T-helper 1 cell treated with Interleukin-12 subunit alpha and Interleukin-12 subunit beta and Interleukin-4 antibody, amounts not matched to agents 30 μg/mL and 1 μg/mL, for 36 hours (primary cell): ENCODE results near the gene TMEM63C.

Experiments used
- H3K27ac Mint-ChIP-seq: one replicate; pipeline ENCODE4 v1.8.0; 2021; ENCODE audit warnings: mild to moderate bottlenecking, mixed read lengths
- H3K27me3 Mint-ChIP-seq: one replicate; pipeline ENCODE4 v1.8.0; 2021; ENCODE audit warnings: low read depth, mixed read lengths
- H3K36me3 Mint-ChIP-seq: one replicate; pipeline ENCODE4 v1.8.0; 2021; ENCODE audit warnings: low read depth, mixed read lengths
- H3K4me1 Mint-ChIP-seq: one replicate; pipeline ENCODE4 v1.8.0; 2021; ENCODE audit warnings: low read depth, mixed read lengths
- H3K4me3 Mint-ChIP-seq: one replicate; pipeline ENCODE4 v1.8.0; 2021; ENCODE audit warnings: mild to moderate bottlenecking, moderate library complexity, mixed read lengths
- H3K9me3 Mint-ChIP-seq: one replicate; pipeline ENCODE4 v1.8.0; 2021; ENCODE audit warnings: mixed read lengths

TMEM63C gene

GRCh38 chr14:77177702-77178101 is 3.9 kb upstream of the TMEM63C start:
- no peaks in the 10 kb centered on the region for H3K36me3 Mint-ChIP-seq
- no peak overlapping the region for H3K4me3 Mint-ChIP-seq
- peaks cover 33% of the 10 kb centered on the region for H3K27me3 Mint-ChIP-seq
- H3K4me1 Mint-ChIP-seq, result peaks cover 5% of the 10 kb centered on the region
- H3K9me3 Mint-ChIP-seq, result no peaks in the 10 kb centered on the region
- no peak overlapping the region for H3K27ac Mint-ChIP-seq

- no peaks in the 10 kb centered on the region for H3K36me3 Mint-ChIP-seq
- no peaks in the 10 kb centered on the region for H3K9me3 Mint-ChIP-seq
- H3K4me3 Mint-ChIP-seq, result no peak overlapping the region
- peaks cover 6% of the 10 kb centered on the region for H3K4me1 Mint-ChIP-seq
- H3K27me3 Mint-ChIP-seq, result peaks cover 38% of the 10 kb centered on the region
- H3K27ac Mint-ChIP-seq, result no peak overlapping the region
Observed at GRCh38 chr14:77178656-77179055, 2.9 kb upstream of the TMEM63C start.

GRCh38 chr14:77180726-77181602 is 634 bp upstream of the TMEM63C start:
- no peak overlapping the region for H3K27ac Mint-ChIP-seq
- peaks cover 15% of the 10 kb centered on the region for H3K4me1 Mint-ChIP-seq
- peak overlapping the region; percentile 56 for H3K4me3 Mint-ChIP-seq
- H3K27me3 Mint-ChIP-seq, result peaks cover 38% of the 10 kb centered on the region
- H3K9me3 Mint-ChIP-seq, result no peaks in the 10 kb centered on the region
- H3K36me3 Mint-ChIP-seq, result no peaks in the 10 kb centered on the region

GRCh38 chr14:77183896-77184295 is 2.3 kb downstream of the TMEM63C start:
- Mint-ChIP-seq H3K27me3 (peaks cover 31% of the 10 kb centered on the region), H3K36me3 (no peaks in the 10 kb centered on the region), H3K4me1 (peaks cover 15% of the 10 kb centered on the region), H3K4me3 (no peak overlapping the region), H3K9me3 (no peaks in the 10 kb centered on the region), H3K27ac (no peak overlapping the region)

GRCh38 chr14:77184396-77185092 is 2.9 kb downstream of the TMEM63C start:
- H3K4me1 Mint-ChIP-seq, result peaks cover 15% of the 10 kb centered on the region
- no peak overlapping the region for H3K4me3 Mint-ChIP-seq
- no peak overlapping the region for H3K27ac Mint-ChIP-seq
- peaks cover 33% of the 10 kb centered on the region for H3K27me3 Mint-ChIP-seq
- H3K9me3 Mint-ChIP-seq, result no peaks in the 10 kb centered on the region
- H3K36me3 Mint-ChIP-seq, result no peaks in the 10 kb centered on the region

- H3K4me1 Mint-ChIP-seq, result peaks cover 15% of the 10 kb centered on the region
- H3K9me3 Mint-ChIP-seq, result no peaks in the 10 kb centered on the region
- no peak overlapping the region for H3K27ac Mint-ChIP-seq
- H3K27me3 Mint-ChIP-seq, result peaks cover 31% of the 10 kb centered on the region
- H3K4me3 Mint-ChIP-seq, result no peak overlapping the region
- no peaks in the 10 kb centered on the region for H3K36me3 Mint-ChIP-seq
Observed at GRCh38 chr14:77185093-77185465, 3.5 kb downstream of the TMEM63C start.

- peaks cover 11% of the 10 kb centered on the region for H3K4me1 Mint-ChIP-seq
- no peak overlapping the region for H3K4me3 Mint-ChIP-seq
- no peaks in the 10 kb centered on the region for H3K9me3 Mint-ChIP-seq
- no peak overlapping the region for H3K27ac Mint-ChIP-seq
- H3K27me3 Mint-ChIP-seq, result peaks cover 23% of the 10 kb centered on the region
- no peaks in the 10 kb centered on the region for H3K36me3 Mint-ChIP-seq
Observed at GRCh38 chr14:77186911-77187648, 5.5 kb downstream of the TMEM63C start.

GRCh38 chr14:77187649-77188012 is 6.0 kb downstream of the TMEM63C start:
- Mint-ChIP-seq H3K9me3 (no peaks in the 10 kb centered on the region), H3K4me1 (peaks cover 11% of the 10 kb centered on the region), H3K27me3 (peaks cover 18% of the 10 kb centered on the region), H3K27ac (no peak overlapping the region), H3K36me3 (no peaks in the 10 kb centered on the region), H3K4me3 (no peak overlapping the region)

GRCh38 chr14:77189479-77189878 is 7.9 kb downstream of the TMEM63C start:
- Mint-ChIP-seq H3K27ac (no peak overlapping the region), H3K9me3 (no peaks in the 10 kb centered on the region), H3K27me3 (peaks cover 12% of the 10 kb centered on the region), H3K36me3 (no peaks in the 10 kb centered on the region), H3K4me1 (peaks cover 8% of the 10 kb centered on the region), H3K4me3 (no peak overlapping the region)

- Mint-ChIP-seq H3K27ac (no peak overlapping the region), H3K4me1 (no peaks in the 10 kb centered on the region), H3K27me3 (peaks cover 12% of the 10 kb centered on the region), H3K9me3 (no peaks in the 10 kb centered on the region), H3K4me3 (no peak overlapping the region), H3K36me3 (no peaks in the 10 kb centered on the region)
Observed at GRCh38 chr14:77190977-77191376, 9.4 kb downstream of the TMEM63C start.

- Mint-ChIP-seq H3K36me3 (no peaks in the 10 kb centered on the region), H3K27me3 (peaks cover 6% of the 10 kb centered on the region), H3K4me3 (no peak overlapping the region), H3K27ac (no peak overlapping the region), H3K9me3 (no peaks in the 10 kb centered on the region), H3K4me1 (no peaks in the 10 kb centered on the region)
Observed at GRCh38 chr14:77194706-77195105, 13.1 kb downstream of the TMEM63C start.

- no peak overlapping the region for H3K27ac Mint-ChIP-seq
- H3K9me3 Mint-ChIP-seq, result no peaks in the 10 kb centered on the region
- H3K27me3 Mint-ChIP-seq, result peaks cover 5% of the 10 kb centered on the region
- no peaks in the 10 kb centered on the region for H3K36me3 Mint-ChIP-seq
- no peak overlapping the region for H3K4me3 Mint-ChIP-seq
- H3K4me1 Mint-ChIP-seq, result no peaks in the 10 kb centered on the region
Observed at GRCh38 chr14:77195766-77196165, 14.2 kb downstream of the TMEM63C start.

GRCh38 chr14:77197988-77198387 is 16.4 kb downstream of the TMEM63C start:
- Mint-ChIP-seq H3K27me3 (no peaks in the 10 kb centered on the region), H3K27ac (no peak overlapping the region), H3K4me1 (no peaks in the 10 kb centered on the region), H3K36me3 (no peaks in the 10 kb centered on the region), H3K4me3 (no peak overlapping the region), H3K9me3 (no peaks in the 10 kb centered on the region)

- Mint-ChIP-seq H3K9me3 (no peaks in the 10 kb centered on the region), H3K36me3 (no peaks in the 10 kb centered on the region), H3K27ac (no peak overlapping the region), H3K4me3 (no peak overlapping the region), H3K4me1 (no peaks in the 10 kb centered on the region), H3K27me3 (no peaks in the 10 kb centered on the region)
Observed at GRCh38 chr14:77198561-77198960, 17.0 kb downstream of the TMEM63C start.

GRCh38 chr14:77199590-77199989 is 18.0 kb downstream of the TMEM63C start:
- Mint-ChIP-seq H3K27ac (no peak overlapping the region), H3K4me1 (no peaks in the 10 kb centered on the region), H3K4me3 (no peak overlapping the region), H3K27me3 (no peaks in the 10 kb centered on the region), H3K36me3 (no peaks in the 10 kb centered on the region), H3K9me3 (no peaks in the 10 kb centered on the region)
